Keratinocyte (primary cell): Measurements from ENCODE around the gene SLPI. TPM values are rescaled to one million over a fixed set of nuclear protein-coding genes. Genes with fewer than 3 reads are reported as not detected.

Source experiments
- DNase-seq: peaks from one replicate; pipeline ENCODE4 v3.0.0-alpha.2; 2011; ENCODE audit warnings: low read depth, missing footprints, low spot score
- FAIRE-seq: peaks from 2 replicates; lab custom pipeline; 2011; peaks lifted over from hg19 to GRCh38; lab: Jason Lieb, UNC
- H2AFZ ChIP-seq: 2 replicates; pipeline ENCODE4 v1.6.0; 2012; ENCODE audit warnings: low read length, control low read depth, inconsistent platforms; ENCODE audit not compliant: control insufficient read depth
- H3K27ac ChIP-seq: 2 replicates; pipeline ENCODE4 v1.5.1; 2011; ENCODE audit warnings: low read length; ENCODE audit not compliant: control insufficient read depth, insufficient read depth
- H3K27me3 ChIP-seq: 3 replicates; pipeline ENCODE4 v1.6.0; 2011; ENCODE audit warnings: low read length; ENCODE audit not compliant: control insufficient read depth, insufficient read depth; ENCODE audit errors: extremely low read depth
- H3K36me3 ChIP-seq, 2 experiments: 2 replicates in 1 of 2; 3 replicates in 1 of 2; pipeline ENCODE4 v1.5.1; 2011; ENCODE audit warnings: low read length in 2 of 2, mild to moderate bottlenecking in 1 of 2; ENCODE audit not compliant: control insufficient read depth in 2 of 2, insufficient read depth in 2 of 2; ENCODE audit errors: extremely low read depth in 1 of 2
- H3K4me1 ChIP-seq: 3 replicates; pipeline ENCODE4 v1.5.1; 2011; ENCODE audit warnings: low read length; ENCODE audit not compliant: control insufficient read depth, insufficient read depth; ENCODE audit errors: extremely low read depth
- H3K4me2 ChIP-seq: 3 replicates; pipeline ENCODE4 v1.6.0; 2011; ENCODE audit warnings: low read depth, low read length; ENCODE audit not compliant: control insufficient read depth, insufficient read depth; ENCODE audit errors: extremely low read depth
- H3K4me3 ChIP-seq, 3 experiments: fragments of 200-600 bp in 1 of 3; sonication (generic) in 1 of 3; 2 replicates in 2 of 3; 3 replicates in 1 of 3; pipeline ENCODE4 v1.5.1; 2011 to 2016; ENCODE audit warnings: low read length in 3 of 3, mild to moderate bottlenecking in 3 of 3, control low read depth in 2 of 3, inconsistent platforms in 1 of 3, low read depth in 1 of 3, mixed read lengths in 1 of 3, mixed run types in 1 of 3, moderate library complexity in 1 of 3; ENCODE audit not compliant: control insufficient read depth in 2 of 3, insufficient read depth in 2 of 3; ENCODE audit errors: extremely low read depth in 1 of 3
- H3K79me2 ChIP-seq: 2 replicates; pipeline ENCODE4 v1.6.0; 2012; ENCODE audit warnings: low read length; ENCODE audit not compliant: control insufficient read depth, insufficient read depth
- H3K9ac ChIP-seq: 3 replicates; pipeline ENCODE4 v1.6.0; 2011; ENCODE audit warnings: low read length; ENCODE audit not compliant: control insufficient read depth, insufficient read depth; ENCODE audit errors: extremely low read depth
- H3K9me1 ChIP-seq: 3 replicates; pipeline ENCODE4 v1.6.0; 2011; ENCODE audit warnings: low read length; ENCODE audit not compliant: control insufficient read depth, insufficient read depth; ENCODE audit errors: extremely low read depth
- H3K9me3 ChIP-seq: 2 replicates; pipeline ENCODE4 v1.5.1; 2012; ENCODE audit warnings: low read depth, low read length; ENCODE audit not compliant: control insufficient read depth
- H4K20me1 ChIP-seq: 3 replicates; pipeline ENCODE4 v1.6.0; 2011; ENCODE audit warnings: low read length; ENCODE audit not compliant: control insufficient read depth, insufficient read depth; ENCODE audit errors: extremely low read depth
- EZH2 ChIP-seq: IDR thresholded peaks from one replicate; pipeline ENCODE4 v1.6.1; 2012; ENCODE audit warnings: inconsistent platforms, mild to moderate bottlenecking, low read length, moderate library complexity
- dilution Hi-C: fragments of 300-500 bp; cut with MboI; formaldehyde crosslinking; loops from one replicate; pipeline ENCODE4 v1.7.0; 2020; ENCODE audit warnings: low sequenced_read_pairs; ENCODE audit not compliant: extremely low pct_ligation_motif_present
- polyA plus RNA-seq, 5 experiments: library from polyadenylated mRNA; depleted of rRNA in 3 of 5; stranded (reverse) in 3 of 5; stranded (forward) in 1 of 5; unstranded in 1 of 5; fragments of >200 nt; gene quantifications; 1 replicate in 1 of 5; 2 replicates in 3 of 5; 3 replicates in 1 of 5; pipeline versions ENCODE4 v1.2.1 to v1.2.3, GENCODE V29; 2011 to 2012; ENCODE audit warnings: missing spikeins in 2 of 5, low read depth in 1 of 5, low replicate concordance in 1 of 5
- TF ChIP-seq, protein P1 (sequence below), 3 experiments: IDR thresholded peaks in 1 of 3; conservative IDR thresholded peaks in 1 of 3; optimal IDR thresholded peaks in 1 of 3; 2 replicates in 2 of 3; 3 replicates in 1 of 3; pipeline versions ENCODE3 to v1.5.1; 2011; ENCODE audit warnings: low read length in 3 of 3, mild to moderate bottlenecking in 3 of 3, moderate library complexity in 2 of 3, control low read depth in 1 of 3, inconsistent platforms in 1 of 3; ENCODE audit not compliant: insufficient read depth in 2 of 3; ENCODE audit errors: extremely low read depth in 1 of 3

SLPI gene
- polyA plus RNA-seq, 1 donor (not counting 4 experiments of a cell fraction or from before 2014, with no cell fraction given), result 262 TPM

DNA sequence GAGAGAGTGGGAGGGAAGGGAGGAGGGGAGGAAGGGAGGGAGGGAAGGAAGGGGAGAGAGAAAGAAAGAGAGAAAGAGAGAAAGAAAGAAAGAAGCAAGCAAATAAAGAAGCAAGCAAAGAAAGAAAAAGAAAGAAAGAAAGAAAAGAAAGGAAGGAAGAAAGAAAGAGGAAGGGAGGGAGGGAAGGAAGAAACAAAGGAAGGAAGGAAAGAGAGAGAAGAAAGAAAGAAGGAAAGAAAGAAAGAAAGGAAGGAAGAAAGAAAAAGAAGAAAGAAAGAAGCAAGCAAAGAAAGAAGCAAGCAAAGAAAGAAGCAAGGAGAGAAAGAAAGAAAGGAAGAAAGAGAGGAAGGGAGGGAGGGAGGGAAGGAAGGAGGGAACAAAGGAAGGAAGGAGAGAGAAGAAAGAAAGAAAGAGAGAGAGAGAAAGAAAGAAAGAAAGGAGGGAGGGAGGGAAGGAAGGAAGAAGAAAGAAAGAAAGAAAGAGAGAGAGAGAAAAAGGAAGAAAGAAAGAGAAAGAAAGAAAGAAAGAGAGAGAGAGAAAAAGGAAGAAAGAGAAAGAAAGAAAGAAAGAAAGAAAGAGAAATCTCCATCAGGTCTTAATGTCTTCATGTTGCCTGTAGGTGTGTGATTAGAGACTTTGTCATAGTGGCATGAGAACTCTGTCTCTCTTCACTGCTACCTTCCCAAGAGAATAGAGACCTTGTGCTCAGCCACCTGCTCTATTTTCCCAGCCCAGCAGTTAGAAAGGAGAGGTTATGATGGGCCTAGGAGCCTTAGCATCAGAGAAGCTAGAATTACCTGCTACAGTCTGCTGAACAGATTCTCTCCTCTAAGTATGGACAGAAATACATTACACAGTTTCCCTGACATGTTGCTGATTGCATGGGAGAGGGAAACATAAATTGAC, 42.5 kb downstream of the SLPI start:
- no peak for DNase-seq
- no peak for TF ChIP-seq EZH2
- TF ChIP-seq, protein P1, sequence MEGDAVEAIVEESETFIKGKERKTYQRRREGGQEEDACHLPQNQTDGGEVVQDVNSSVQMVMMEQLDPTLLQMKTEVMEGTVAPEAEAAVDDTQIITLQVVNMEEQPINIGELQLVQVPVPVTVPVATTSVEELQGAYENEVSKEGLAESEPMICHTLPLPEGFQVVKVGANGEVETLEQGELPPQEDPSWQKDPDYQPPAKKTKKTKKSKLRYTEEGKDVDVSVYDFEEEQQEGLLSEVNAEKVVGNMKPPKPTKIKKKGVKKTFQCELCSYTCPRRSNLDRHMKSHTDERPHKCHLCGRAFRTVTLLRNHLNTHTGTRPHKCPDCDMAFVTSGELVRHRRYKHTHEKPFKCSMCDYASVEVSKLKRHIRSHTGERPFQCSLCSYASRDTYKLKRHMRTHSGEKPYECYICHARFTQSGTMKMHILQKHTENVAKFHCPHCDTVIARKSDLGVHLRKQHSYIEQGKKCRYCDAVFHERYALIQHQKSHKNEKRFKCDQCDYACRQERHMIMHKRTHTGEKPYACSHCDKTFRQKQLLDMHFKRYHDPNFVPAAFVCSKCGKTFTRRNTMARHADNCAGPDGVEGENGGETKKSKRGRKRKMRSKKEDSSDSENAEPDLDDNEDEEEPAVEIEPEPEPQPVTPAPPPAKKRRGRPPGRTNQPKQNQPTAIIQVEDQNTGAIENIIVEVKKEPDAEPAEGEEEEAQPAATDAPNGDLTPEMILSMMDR (optimal IDR thresholded peaks at IDR 0.05 in 1 of 3, IDR thresholded peaks at IDR 0.05 in 1 of 3, conservative IDR thresholded peaks at IDR 0.05 in 1 of 3; ENCODE audit: extremely low read depth in 1 of 3, insufficient read depth in 2 of 3, low read length in 3 of 3), result no peak
- H3K4me1 ChIP-seq, result no peaks in the 10 kb centered on the region
- no peaks in the 10 kb centered on the region for H3K9me3 ChIP-seq
- no peak overlapping the region for H2AFZ ChIP-seq
- FAIRE-seq, result no peak
- no peaks in the 10 kb centered on the region for H4K20me1 ChIP-seq
- H3K4me2 ChIP-seq, result no peak overlapping the region
- no peaks in the 10 kb centered on the region for H3K27me3 ChIP-seq
- dilution Hi-C loops, result no loop called here
- H3K4me3 ChIP-seq, result no peak overlapping the region
- H3K79me2 ChIP-seq, result no peaks in the 10 kb centered on the region
- no peaks in the 10 kb centered on the region for H3K36me3 ChIP-seq
- no peaks in the 10 kb centered on the region for H3K9me1 ChIP-seq
- no peak overlapping the region for H3K9ac ChIP-seq
- H3K27ac ChIP-seq, result no peak overlapping the region

DNA sequence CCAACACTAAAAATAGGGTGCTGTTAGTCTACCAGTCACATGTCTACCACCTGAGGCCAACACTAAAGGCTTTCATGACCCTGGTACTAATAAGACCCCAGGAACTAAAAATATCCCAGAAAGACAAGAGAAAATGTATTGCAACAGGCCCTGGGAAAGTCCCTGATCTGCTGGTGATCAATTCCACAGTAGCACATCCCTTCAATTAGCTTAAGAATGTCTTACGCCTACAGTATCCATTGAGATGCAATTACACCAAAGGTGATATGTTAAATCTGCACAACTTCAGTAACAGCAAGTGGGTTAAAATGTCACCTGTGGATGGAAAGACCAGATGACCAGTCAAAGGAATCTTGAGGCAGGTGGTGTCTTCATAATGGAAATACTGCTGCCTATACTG, 44.4 kb downstream of the SLPI start:
- DNase-seq (no peak), FAIRE-seq (no peak)
- Histone ChIP-seq H3K9ac (no peak overlapping the region), H3K79me2 (no peaks in the 10 kb centered on the region), H3K4me2 (no peak overlapping the region), H3K36me3 (no peaks in the 10 kb centered on the region), H3K27ac (no peak overlapping the region), H2AFZ (no peak overlapping the region), H4K20me1 (no peaks in the 10 kb centered on the region), H3K9me1 (no peaks in the 10 kb centered on the region), H3K4me3 (no peak overlapping the region), H3K4me1 (no peaks in the 10 kb centered on the region), H3K27me3 (no peaks in the 10 kb centered on the region), H3K9me3 (no peaks in the 10 kb centered on the region)
- no peak for TF ChIP-seq EZH2
- TF ChIP-seq, protein P1 (optimal IDR thresholded peaks at IDR 0.05 in 1 of 3, IDR thresholded peaks at IDR 0.05 in 1 of 3, conservative IDR thresholded peaks at IDR 0.05 in 1 of 3; ENCODE audit: extremely low read depth in 1 of 3, insufficient read depth in 2 of 3, low read length in 3 of 3), result no peak
- dilution Hi-C loops, result no loop called here
